Measurements from ENCODE around the gene CELF4.

Gene CELF4

GRCh38 chr18:37242091-37242490, 323.5 kb downstream of the CELF4 start:
- H3K4me3 ChIP-seq (ENCODE audit: low read depth in 1 of 2, low read length in 2 of 2) = no peak overlapping the region
- no peak overlapping the region for H3K4me2 ChIP-seq (ENCODE audit: insufficient read depth, low read length)
- H3K27ac ChIP-seq (ENCODE audit: low read length) = no peak overlapping the region
- H3K27me3 ChIP-seq (ENCODE audit: insufficient read depth, low read length, poor library complexity) = no peaks in the 10 kb centered on the region
- H3K9me3 ChIP-seq (ENCODE audit: insufficient read depth, low read length, severe bottlenecking) = no peaks in the 10 kb centered on the region
- no peak overlapping the region for H2AFZ ChIP-seq (ENCODE audit: low read depth, low read length)
- ATAC-seq (ENCODE audit: insufficient read depth, low read depth) (no peak), DNase-seq (no peak)
- TF ChIP-seq CTCF (IDR thresholded peaks at IDR 0.05; ENCODE audit: borderline replicate concordance, extremely low read depth, low read length, poor library complexity, severe bottlenecking) = no peak
- no peak for TF ChIP-seq EZH2 (IDR thresholded peaks at IDR 0.05; ENCODE audit: borderline replicate concordance, low read depth, low read length, severe bottlenecking)
- H3K36me3 ChIP-seq (ENCODE audit: insufficient read depth, low read length) = no peaks in the 10 kb centered on the region
- no peaks in the 10 kb centered on the region for H3K4me1 ChIP-seq (ENCODE audit: insufficient read depth, low read length)
- no peak overlapping the region for H3K9ac ChIP-seq (ENCODE audit: low read depth, low read length)
- H4K20me1 ChIP-seq (ENCODE audit: insufficient read depth, low read length) = no peaks in the 10 kb centered on the region
- no peaks in the 10 kb centered on the region for H3K79me2 ChIP-seq (ENCODE audit: insufficient read depth, low read length)

GRCh38 chr18:37238282-37239108, 327.1 kb downstream of the CELF4 start:
- H3K27me3 ChIP-seq (ENCODE audit: insufficient read depth, low read length, poor library complexity) = no peaks in the 10 kb centered on the region
- H3K4me3 ChIP-seq (ENCODE audit: low read depth in 1 of 2, low read length in 2 of 2) = no peak overlapping the region
- no peaks in the 10 kb centered on the region for H3K9me3 ChIP-seq (ENCODE audit: insufficient read depth, low read length, severe bottlenecking)
- no peaks in the 10 kb centered on the region for H3K36me3 ChIP-seq (ENCODE audit: insufficient read depth, low read length)
- TF ChIP-seq CTCF (IDR thresholded peaks at IDR 0.05; ENCODE audit: borderline replicate concordance, extremely low read depth, low read length, poor library complexity, severe bottlenecking) (no peak), EZH2 (IDR thresholded peaks at IDR 0.05; ENCODE audit: borderline replicate concordance, low read depth, low read length, severe bottlenecking) (no peak)
- H3K79me2 ChIP-seq (ENCODE audit: insufficient read depth, low read length) = no peaks in the 10 kb centered on the region
- ATAC-seq (ENCODE audit: insufficient read depth, low read depth) (no peak), DNase-seq (no peak)
- H2AFZ ChIP-seq (ENCODE audit: low read depth, low read length) = no peak overlapping the region
- no peak overlapping the region for H3K9ac ChIP-seq (ENCODE audit: low read depth, low read length)
- no peak overlapping the region for H3K27ac ChIP-seq (ENCODE audit: low read length)
- H3K4me1 ChIP-seq (ENCODE audit: insufficient read depth, low read length) = no peaks in the 10 kb centered on the region
- no peaks in the 10 kb centered on the region for H4K20me1 ChIP-seq (ENCODE audit: insufficient read depth, low read length)
- H3K4me2 ChIP-seq (ENCODE audit: insufficient read depth, low read length) = no peak overlapping the region

GRCh38 chr18:37235583-37235982, 330.0 kb downstream of the CELF4 start:
- no peak for DNase-seq
- no peaks in the 10 kb centered on the region for H3K36me3 ChIP-seq (ENCODE audit: insufficient read depth, low read length)
- no peak overlapping the region for H3K27ac ChIP-seq (ENCODE audit: low read length)
- TF ChIP-seq EZH2 (IDR thresholded peaks at IDR 0.05; ENCODE audit: borderline replicate concordance, low read depth, low read length, severe bottlenecking) = no peak
- TF ChIP-seq CTCF (IDR thresholded peaks at IDR 0.05; ENCODE audit: borderline replicate concordance, extremely low read depth, low read length, poor library complexity, severe bottlenecking) = no peak
- no peaks in the 10 kb centered on the region for H3K27me3 ChIP-seq (ENCODE audit: insufficient read depth, low read length, poor library complexity)
- no peak overlapping the region for H3K9ac ChIP-seq (ENCODE audit: low read depth, low read length)
- no peak overlapping the region for H3K4me2 ChIP-seq (ENCODE audit: insufficient read depth, low read length)
- no peak for ATAC-seq (ENCODE audit: insufficient read depth, low read depth)
- no peaks in the 10 kb centered on the region for H4K20me1 ChIP-seq (ENCODE audit: insufficient read depth, low read length)
- no peak overlapping the region for H3K4me3 ChIP-seq (ENCODE audit: low read depth in 1 of 2, low read length in 2 of 2)
- no peaks in the 10 kb centered on the region for H3K4me1 ChIP-seq (ENCODE audit: insufficient read depth, low read length)
- H3K9me3 ChIP-seq (ENCODE audit: insufficient read depth, low read length, severe bottlenecking) = no peaks in the 10 kb centered on the region
- no peak overlapping the region for H2AFZ ChIP-seq (ENCODE audit: low read depth, low read length)
- H3K79me2 ChIP-seq (ENCODE audit: insufficient read depth, low read length) = no peaks in the 10 kb centered on the region

Measured in DND-41 (cell line).